GM18505 (cell line): Measurements from ENCODE around the gene SCFD2.

Source experiments
- ATAC-seq: cut with Tn5 transposase; IDR thresholded peaks from one replicate; pipeline ENCODE4 v1.9.1; 2021; ENCODE audit not compliant: unreplicated experiment
- POLR2A ChIP-seq: IDR thresholded peaks from 4 replicates; pipeline ENCODE4 v1.6.1; 2011; ENCODE audit warnings: borderline replicate concordance; ENCODE audit not compliant: insufficient read depth, insufficient read length; ENCODE audit errors: extremely low read depth

Gene SCFD2

GRCh38 chr4:52862639-52863161, 503.2 kb downstream of the SCFD2 start:
- no peak for ATAC-seq
- no peak for TF ChIP-seq POLR2A

GRCh38 chr4:52861879-52862616, 503.8 kb downstream of the SCFD2 start, which contains the start of gene RASL11B:
RASL11B (plus strand) TSS chr4:52862317; CDS start chr4:52862508, 191 bp downstream.
- peak; percentile 51 for TF ChIP-seq POLR2A
- peak; percentile 100 for ATAC-seq

GRCh38 chr4:52861171-52861823, 504.6 kb downstream of the SCFD2 start:
- TF ChIP-seq POLR2A = no peak
- ATAC-seq = no peak

- no peak for ATAC-seq
- no peak for TF ChIP-seq POLR2A
Observed at GRCh38 chr4:52860361-52860760, 505.5 kb downstream of the SCFD2 start.

- ATAC-seq = no peak
- TF ChIP-seq POLR2A = no peak
Observed at GRCh38 chr4:52856801-52857200, 509.1 kb downstream of the SCFD2 start.

GRCh38 chr4:52853351-52853750, 512.5 kb downstream of the SCFD2 start:
- ATAC-seq = no peak
- TF ChIP-seq POLR2A = no peak

GRCh38 chr4:52852711-52853110, 513.1 kb downstream of the SCFD2 start:
- ATAC-seq = no peak
- TF ChIP-seq POLR2A = no peak

- ATAC-seq = no peak
- TF ChIP-seq POLR2A = no peak
Observed at GRCh38 chr4:52852041-52852440, 513.8 kb downstream of the SCFD2 start.

- ATAC-seq = no peak
Observed at GRCh38 chr4:52850406-52851124, 515.3 kb downstream of the SCFD2 start.

GRCh38 chr4:52848254-52848653, 517.6 kb downstream of the SCFD2 start:
- no peak for ATAC-seq
- no peak for TF ChIP-seq POLR2A

More at GRCh38 chr4:52850406-52851124, 515.3 kb downstream of the SCFD2 start:
- no peak for TF ChIP-seq POLR2A

- no peak for ATAC-seq
Observed at GRCh38 chr4:52846502-52846901, 519.4 kb downstream of the SCFD2 start.

GRCh38 chr4:52844596-52844995, 521.3 kb downstream of the SCFD2 start:
- ATAC-seq = no peak
- TF ChIP-seq POLR2A = no peak

More at GRCh38 chr4:52846502-52846901, 519.4 kb downstream of the SCFD2 start:
- no peak for TF ChIP-seq POLR2A

GRCh38 chr4:52843958-52844357, 521.9 kb downstream of the SCFD2 start:
- no peak for TF ChIP-seq POLR2A
- no peak for ATAC-seq
